HG03175 (cell line): ENCODE results near the gene ATG7.

Experiments
- ATAC-seq: cut with Tn5 transposase; IDR thresholded peaks from one replicate; pipeline ENCODE4 v1.9.1; 2021; ENCODE audit warnings: mild to moderate bottlenecking, moderate library complexity; ENCODE audit not compliant: unreplicated experiment

ATG7 gene

GRCh38 chr3:11350374-11350773 is 78.2 kb downstream of the ATG7 start:
- ATAC-seq, result no peak

DNA sequence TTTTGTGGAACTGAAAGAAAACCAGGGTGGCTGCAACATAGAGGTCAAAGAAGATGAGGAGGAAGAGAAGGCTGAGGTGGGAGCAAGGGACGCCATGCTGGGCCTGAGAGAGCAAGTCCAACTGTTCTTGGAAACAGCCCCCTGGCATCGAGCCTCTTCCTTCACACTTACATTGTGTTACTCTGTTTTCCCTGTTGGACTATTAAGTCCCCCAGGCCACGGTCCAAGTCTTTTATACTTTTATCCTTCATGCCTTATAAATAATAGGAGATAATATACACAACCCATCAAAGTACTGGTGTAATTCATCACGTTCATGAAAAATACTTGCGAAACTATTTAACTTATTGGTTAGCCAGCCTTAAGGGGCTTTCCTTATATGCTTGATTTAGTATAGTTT is 79.3 kb downstream of the ATG7 start:
- ATAC-seq, result no peak

DNA sequence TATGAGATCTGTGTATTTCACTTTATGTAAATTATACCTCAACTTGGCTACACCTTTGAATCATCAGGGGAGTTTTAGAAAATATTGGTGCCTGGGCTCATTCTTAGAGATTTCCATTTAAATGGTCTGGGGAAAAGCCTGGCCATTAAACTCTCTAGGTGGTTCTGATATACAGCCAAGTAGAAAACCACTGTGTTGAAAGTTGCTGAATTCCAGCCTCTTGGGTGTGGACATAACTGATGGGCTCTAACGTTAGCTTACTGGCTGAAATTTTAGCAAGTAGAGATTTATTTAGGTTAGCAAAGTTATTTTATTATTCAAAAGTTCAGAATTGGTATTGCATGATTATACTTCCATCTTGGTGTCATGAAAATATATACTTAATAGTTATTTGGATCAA is 84.1 kb downstream of the ATG7 start:
- no peak for ATAC-seq

DNA sequence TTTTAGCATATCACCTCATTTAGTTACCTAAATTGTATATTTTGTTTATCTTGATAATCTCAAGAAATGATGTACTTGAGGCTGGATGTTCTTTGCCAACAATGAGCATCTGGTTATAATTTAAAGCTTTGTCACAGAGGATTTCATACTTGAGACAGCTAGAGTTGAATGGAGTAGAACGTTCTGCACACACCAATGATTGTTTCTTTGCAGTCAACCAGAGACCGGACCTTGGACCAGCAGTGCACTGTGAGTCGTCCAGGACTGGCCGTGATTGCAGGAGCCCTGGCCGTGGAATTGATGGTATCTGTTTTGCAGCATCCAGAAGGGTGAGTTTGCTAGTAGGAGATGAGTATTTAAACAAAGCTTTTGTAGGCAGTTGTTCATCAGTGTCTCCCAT is 90.4 kb downstream of the ATG7 start:
- no peak for ATAC-seq

DNA sequence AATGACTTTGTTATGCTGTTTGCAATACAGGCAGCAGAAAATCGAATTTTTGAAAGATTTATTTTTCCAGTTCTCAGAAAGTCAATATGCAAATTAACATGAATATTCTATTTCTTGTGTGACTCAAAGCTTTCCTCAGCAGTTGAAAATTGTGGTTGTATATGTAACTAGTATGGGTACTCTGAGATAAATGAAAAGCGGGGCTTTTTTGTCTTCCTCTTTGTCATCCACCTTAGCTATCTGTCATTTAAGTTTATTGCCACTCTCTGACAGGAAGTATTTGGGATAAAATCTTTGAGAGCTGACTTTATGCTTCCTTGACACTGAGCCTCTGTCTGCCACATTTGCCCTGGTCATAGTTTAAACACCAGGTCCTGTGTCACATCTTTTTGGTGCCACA is 91.5 kb downstream of the ATG7 start:
- ATAC-seq, result no peak

GRCh38 chr3:11364181-11364580 is 92.0 kb downstream of the ATG7 start:
- no peak for ATAC-seq

DNA sequence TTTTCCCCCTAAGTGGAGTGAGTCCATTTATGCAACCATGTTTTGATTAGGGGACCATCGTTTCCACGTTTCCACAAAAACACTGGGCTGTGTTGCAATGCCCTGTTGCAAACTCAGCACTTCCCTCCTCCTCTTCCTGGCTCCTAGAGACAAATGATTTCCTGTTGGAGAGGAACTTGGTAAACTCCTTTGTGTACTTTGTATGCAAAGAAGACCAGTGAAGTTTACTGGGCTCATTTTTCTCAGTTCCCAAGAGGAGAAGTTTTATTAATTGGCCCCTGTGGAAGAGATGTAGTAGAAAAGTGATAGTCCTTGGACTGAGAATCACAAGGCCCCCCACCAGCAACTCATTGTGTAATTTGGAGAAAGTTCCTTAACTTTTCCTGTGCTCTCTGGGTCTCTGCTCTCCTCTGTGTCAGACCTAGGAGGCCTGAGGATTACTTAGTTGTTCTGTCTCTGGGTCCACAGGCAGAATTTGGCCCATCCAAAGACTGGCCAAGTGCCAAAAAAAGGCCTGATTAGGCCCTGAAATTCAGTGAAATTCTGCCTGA is 95.0 kb downstream of the ATG7 start:
- ATAC-seq, result no peak

DNA sequence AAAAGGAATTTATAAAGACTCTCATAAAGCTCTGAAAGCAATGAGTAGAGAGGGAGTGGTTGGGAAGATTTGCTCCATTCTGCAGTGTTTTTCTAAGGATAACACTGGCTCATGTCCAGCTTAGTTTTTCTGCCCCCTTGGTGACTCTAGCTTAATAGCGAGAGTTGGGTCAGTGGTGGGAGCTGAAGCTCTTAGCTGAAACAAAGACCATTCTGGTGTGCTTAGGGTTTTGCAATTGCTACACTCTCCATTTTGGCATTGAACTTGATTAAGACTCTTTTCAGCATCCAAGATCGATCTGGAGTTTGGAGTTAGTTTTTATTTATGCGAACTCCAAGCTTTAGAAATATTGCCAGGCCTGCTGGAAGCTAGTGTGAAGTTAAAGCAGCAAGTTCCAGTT is 98.0 kb downstream of the ATG7 start:
- no peak for ATAC-seq

DNA sequence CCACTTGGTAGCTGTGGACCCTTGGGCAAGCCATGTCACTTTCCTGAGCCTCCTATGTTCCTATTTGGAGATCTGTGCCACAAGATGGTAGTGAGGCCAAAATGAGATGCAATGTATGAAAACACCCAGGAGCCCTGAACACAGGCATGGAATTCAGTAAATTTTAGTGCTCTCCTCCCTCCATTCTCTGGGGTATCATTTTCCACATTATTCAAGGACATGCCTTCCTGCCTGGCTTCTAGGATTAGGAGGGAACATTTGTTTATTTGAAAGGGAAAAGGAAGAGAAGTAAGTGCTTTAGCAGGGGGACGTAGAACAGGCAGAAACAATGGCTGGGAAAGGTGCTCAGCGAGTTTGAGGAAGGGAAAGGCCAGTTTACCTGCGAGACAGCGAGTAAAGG is 98.8 kb downstream of the ATG7 start:
- ATAC-seq, result no peak

- no peak for ATAC-seq
Measured at GRCh38 chr3:11371747-11372146, 99.5 kb downstream of the ATG7 start.

GRCh38 chr3:11373235-11373634 is 101.0 kb downstream of the ATG7 start:
- ATAC-seq, result no peak

DNA sequence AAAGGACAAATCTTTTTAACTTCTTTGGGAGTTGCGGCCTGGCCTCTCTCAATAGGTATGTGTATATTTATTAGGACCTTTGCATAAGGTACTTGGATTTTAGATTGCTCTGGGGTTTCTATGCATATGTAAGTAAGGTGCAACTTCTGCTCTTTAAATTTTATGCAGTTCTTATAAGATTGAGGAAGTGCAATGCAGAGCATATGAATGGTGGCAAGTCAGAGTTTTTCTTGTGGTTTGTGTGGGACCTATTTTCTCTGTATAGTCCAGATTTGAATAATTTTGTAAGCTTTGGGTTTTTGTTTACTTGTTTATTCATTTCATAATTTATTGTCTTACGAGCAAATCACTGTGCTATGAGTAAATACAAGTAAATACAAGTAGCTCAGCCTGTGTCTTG is 101.5 kb downstream of the ATG7 start:
- ATAC-seq, result no peak

GRCh38 chr3:11375333-11376088 is 103.3 kb downstream of the ATG7 start:
- ATAC-seq, result no peak

- ATAC-seq, result no peak
Measured at GRCh38 chr3:11377719-11378118, 105.5 kb downstream of the ATG7 start.

GRCh38 chr3:11379238-11379823 is 107.1 kb downstream of the ATG7 start:
- no peak for ATAC-seq

- no peak for ATAC-seq
Measured at GRCh38 chr3:11379824-11380701, 107.9 kb downstream of the ATG7 start.

GRCh38 chr3:11381141-11381540 is 108.9 kb downstream of the ATG7 start:
- no peak for ATAC-seq

DNA sequence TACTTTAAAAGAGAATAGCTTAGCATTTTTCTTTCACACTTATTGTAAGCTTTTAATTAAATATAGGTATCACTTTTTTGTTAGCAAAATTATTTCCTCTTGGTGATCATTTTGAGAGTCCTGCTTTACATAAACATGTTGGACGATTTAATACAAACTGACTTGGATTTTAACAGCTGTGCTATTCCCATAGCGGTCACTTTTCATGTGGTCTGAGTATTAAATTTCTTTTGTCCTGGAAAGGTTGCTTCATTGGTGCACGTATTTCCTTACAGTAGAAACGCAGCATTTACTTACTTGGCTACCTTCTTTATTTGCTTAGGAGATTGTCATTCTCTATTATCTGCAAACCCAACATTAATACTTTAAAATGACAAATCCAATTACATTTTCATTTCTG is 109.4 kb downstream of the ATG7 start:
- ATAC-seq, result no peak

DNA sequence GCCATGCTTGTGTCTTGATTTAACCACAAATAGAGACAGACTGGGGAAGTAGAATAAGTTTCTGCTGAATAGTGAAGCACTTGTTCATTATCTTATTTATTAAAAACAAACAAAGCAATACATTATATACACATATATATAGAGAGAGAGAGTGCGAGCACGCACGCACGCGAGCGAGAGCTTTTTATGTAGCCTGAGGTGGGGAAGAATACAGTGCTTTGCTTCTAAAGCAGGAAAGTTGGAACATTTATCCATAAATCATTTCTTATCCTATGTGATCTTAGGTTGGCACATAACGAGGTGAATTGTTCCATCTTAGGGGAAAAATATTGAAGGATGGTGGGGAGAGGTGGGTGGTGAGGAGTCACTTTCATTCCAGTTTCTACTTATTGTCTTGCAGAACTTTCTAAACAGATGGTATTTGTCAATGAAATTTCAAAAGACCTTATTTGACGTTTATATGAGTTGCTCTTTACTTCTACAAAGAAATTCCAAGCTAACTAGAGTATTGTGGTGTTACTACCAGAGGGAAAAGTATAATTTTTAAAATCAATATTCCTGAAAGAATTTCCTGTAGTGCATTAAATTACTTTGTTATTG is 110.0 kb downstream of the ATG7 start:
- ATAC-seq, result no peak

DNA sequence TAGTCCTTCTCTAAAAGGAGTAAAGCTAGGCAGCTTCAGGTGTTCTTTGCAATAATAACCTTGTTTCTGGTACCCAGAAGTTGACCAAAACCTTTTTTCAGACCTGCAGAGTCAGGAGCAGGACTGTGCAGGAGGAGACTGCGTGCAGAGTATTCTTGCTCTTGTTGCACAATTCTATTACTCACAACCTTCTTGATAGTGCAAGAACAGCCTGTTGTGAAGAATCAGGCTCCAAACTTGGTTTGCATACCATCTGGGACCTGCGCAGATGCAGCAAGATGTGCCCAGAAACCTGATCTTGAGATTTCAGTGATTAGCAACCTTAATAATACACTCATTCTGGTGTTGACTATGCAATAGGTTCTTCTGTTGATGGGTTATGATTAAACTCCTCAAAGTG is 111.9 kb downstream of the ATG7 start:
- ATAC-seq, result no peak

GRCh38 chr3:11385326-11385725 is 113.1 kb downstream of the ATG7 start:
- no peak for ATAC-seq
